Measurements from ENCODE around the gene USP6NL. TPM values are rescaled to one million over a fixed set of nuclear protein-coding genes. Genes with fewer than 3 reads are reported as not detected.

Gene USP6NL
- total and polyA plus RNA-seq, 2 of the 8 experiments (the other 6 are each of a cell fraction or from before 2014, with no cell fraction given) = 10.9 to 28.8 TPM

- Histone ChIP-seq H3K4ac (replicated peaks; ENCODE audit: insufficient read length, low read depth, low read length) (no peak overlapping the region), H3K56ac (replicated peaks; ENCODE audit: insufficient read length, low read depth, low read length) (no peak overlapping the region), H4K91ac (replicated peaks; ENCODE audit: insufficient read length, low read length) (no peak overlapping the region), H2BK5ac (ENCODE audit: low read depth, low read length) (no peak overlapping the region), H2AFZ (ENCODE audit: low read length) (no peak overlapping the region), H2BK20ac (ENCODE audit: low read length) (no peak overlapping the region), H2AK5ac (ENCODE audit: low read depth, low read length) (no peak overlapping the region), H3K79me1 (ENCODE audit: low read depth, low read length) (no peaks in the 10 kb centered on the region), H2BK15ac (ENCODE audit: low read length) (no peak overlapping the region), H4K5ac (ENCODE audit: insufficient read length, low read depth, low read length) (no peak overlapping the region), H4K8ac (ENCODE audit: extremely low read depth, insufficient read depth, low read length) (peak overlapping the region; percentile 20; the same call in 1 of the 2 replicates), H3K23me2 (ENCODE audit: low read depth, low read length) (no peaks in the 10 kb centered on the region), H3K36me3 (ENCODE audit: control insufficient read depth in 2 of 4, insufficient read depth in 4 of 4, low read length in 3 of 4) (no peaks in the 10 kb centered on the region), H3K4me1 (replicated peaks in 1 of 4; ENCODE audit: control insufficient read depth in 3 of 4, insufficient read depth in 4 of 4, low read length in 3 of 4) (peaks cover 0 to 3% (median 0%) of the 10 kb centered on the region in 4 experiments; a peak in 2 of 7 replicates), H3K9me3 (ENCODE audit: insufficient read depth in 2 of 2, low read depth in 1 of 2, low read length in 1 of 2) (no peaks in the 10 kb centered on the region), H2BK12ac (ENCODE audit: low read depth, low read length) (no peak overlapping the region), H3K27me3 (replicated peaks in 1 of 4; ENCODE audit: control insufficient read depth in 3 of 4, extremely low read depth in 1 of 4, insufficient read depth in 3 of 4, low read length in 3 of 4) (no peaks in the 10 kb centered on the region; a peak in 1 of 7 replicates), H3K18ac (ENCODE audit: extremely low read depth, low read length) (no peak overlapping the region), H3K14ac (ENCODE audit: insufficient read length) (no peak overlapping the region), H3K27ac (ENCODE audit: low read depth, low read length) (no peak overlapping the region), H3K9ac (replicated peaks in 1 of 4; ENCODE audit: extremely low read depth in 1 of 4, low read depth in 3 of 4, low read length in 3 of 4) (no peak overlapping the region), H3K4me3 (ENCODE audit: extremely low read depth in 1 of 4, insufficient read depth in 2 of 4, low read depth in 3 of 4, low read length in 4 of 4) (no peak overlapping the region), H3K23ac (ENCODE audit: insufficient read length) (no peak overlapping the region), H3K4me2 (ENCODE audit: insufficient read depth in 1 of 2, low read depth in 2 of 2, low read length in 2 of 2) (no peak overlapping the region), H2BK120ac (replicated peaks; ENCODE audit: low read depth, low read length) (no peak overlapping the region), H4K20me1 (replicated peaks in 1 of 2; ENCODE audit: control insufficient read depth in 1 of 2, insufficient read depth in 2 of 2, low read length in 2 of 2) (no peaks in the 10 kb centered on the region), H3K79me2 (ENCODE audit: control insufficient read depth in 1 of 2, insufficient read depth in 2 of 2, low read length in 2 of 2) (no peaks in the 10 kb centered on the region)
- DNase-seq (ENCODE audit: low read depth in 1 of 2, low spot score in 2 of 2) = no peak
- 88% methylated on average over 11 of the region's 11 CpGs; no CpG with 5 or more reads in 1 of the 2 experiments for WGBS, 2 experiments (ENCODE audit: extremely low coverage in 1 of 2, insufficient coverage in 1 of 2, insufficient read length in 1 of 2, insufficient replicate concordance in 2 of 2, low coverage in 1 of 2, low lambda C conversion rate in 2 of 2, missing lambda C conversion rate in 1 of 2)
- no peak for FAIRE-seq
- CTCF ChIA-PET (ENCODE audit: partially characterized antibody) = interaction anchor here (0.6 to 1.4 kb wide), 5 partner anchors 13 to 501 kb away, joined by 3 to 5 read pairs (median 3); no protein-coding TSS in a partner anchor
- POLR2A ChIA-PET (ENCODE audit: partially characterized antibody) = no interaction called here
- no peak for TF ChIP-seq EGR1 (IDR thresholded peaks at IDR 0.05; ENCODE audit: borderline replicate concordance, low read depth, low read length)
- no peak for TF ChIP-seq CEBPB (IDR thresholded peaks at IDR 0.05; ENCODE audit: low read depth, low read length)
- TF ChIP-seq JUND (IDR thresholded peaks at IDR 0.05; ENCODE audit: low read length) = no peak
- no peak for TF ChIP-seq BACH1 (IDR thresholded peaks at IDR 0.05; ENCODE audit: low read length)
- no peak for TF ChIP-seq JUN (IDR thresholded peaks at IDR 0.05; ENCODE audit: low read depth, low read length)
- no peak for TF ChIP-seq POLR2AphosphoS5 (IDR thresholded peaks at IDR 0.05; ENCODE audit: low read depth, low read length)
- no peak for TF ChIP-seq CREB1 (IDR thresholded peaks at IDR 0.05)
- no peak for TF ChIP-seq TAF7 (optimal IDR thresholded peaks at IDR 0.05; ENCODE audit: borderline replicate concordance, low read depth, low read length)
- no peak for TF ChIP-seq SUZ12 (IDR thresholded peaks at IDR 0.05; ENCODE audit: low read length)
- TF ChIP-seq ATF3 (IDR thresholded peaks at IDR 0.05; ENCODE audit: insufficient read depth, low read depth, low read length) = no peak
- no peak for TF ChIP-seq CBX8 (IDR thresholded peaks at IDR 0.05; ENCODE audit: borderline replicate concordance, low read depth, low read length)
- TF ChIP-seq SP2 (IDR thresholded peaks at IDR 0.05; ENCODE audit: low read length) = no peak
- TF ChIP-seq CBX5 (IDR thresholded peaks at IDR 0.05; ENCODE audit: low read depth, low read length) = no peak
- TF ChIP-seq FOSL1 (IDR thresholded peaks at IDR 0.05; ENCODE audit: insufficient read depth, low read depth, low read length) = no peak
- TF ChIP-seq TAF1 (IDR thresholded peaks at IDR 0.05; ENCODE audit: low read depth, low read length) = no peak
These were observed 202.1 kb downstream of the USP6NL start for GRCh38 chr10:11409357-11409756.
